SIG-M5 treated with dmso at 0.1 percent for 504 hours (cell line): ENCODE measurements around the gene TBXAS1.

Experiments used
- DNase-seq: peaks from one replicate; lab custom pipeline; 2025; ENCODE audit not compliant: unreplicated experiment; lab: John Stamatoyannopoulos, UW

The TBXAS1 gene

DNA sequence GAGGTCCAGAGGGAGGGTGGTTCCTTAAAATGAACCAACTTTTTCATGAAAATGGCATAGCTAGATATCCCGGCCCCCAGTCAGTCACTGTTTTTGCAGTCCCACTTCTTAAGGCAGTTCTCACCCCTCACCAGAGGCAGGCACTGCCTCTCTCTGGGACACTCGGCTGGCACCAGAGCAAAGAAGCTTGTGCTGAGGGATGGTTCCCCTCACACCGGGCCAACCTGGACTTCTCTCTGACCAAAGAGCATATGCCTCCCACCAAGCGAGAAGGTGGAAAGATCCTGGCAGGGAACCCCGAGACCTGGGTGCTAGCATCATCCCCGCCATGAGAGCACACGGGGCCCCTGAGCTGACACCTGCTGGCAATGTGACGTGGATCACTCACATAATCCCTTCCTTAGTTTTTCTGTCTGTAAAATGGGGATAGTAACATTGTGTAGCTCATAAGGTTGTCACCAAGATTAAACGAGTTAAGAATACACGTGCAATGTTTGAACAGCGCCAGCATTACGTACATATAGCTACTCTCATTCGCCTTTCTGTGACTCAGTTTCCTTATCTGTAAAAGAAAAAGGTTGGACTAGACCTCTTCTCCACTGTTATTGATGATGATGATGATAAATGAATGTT lies 145.2 kb downstream of the TBXAS1 start:
- no peak for DNase-seq

DNA sequence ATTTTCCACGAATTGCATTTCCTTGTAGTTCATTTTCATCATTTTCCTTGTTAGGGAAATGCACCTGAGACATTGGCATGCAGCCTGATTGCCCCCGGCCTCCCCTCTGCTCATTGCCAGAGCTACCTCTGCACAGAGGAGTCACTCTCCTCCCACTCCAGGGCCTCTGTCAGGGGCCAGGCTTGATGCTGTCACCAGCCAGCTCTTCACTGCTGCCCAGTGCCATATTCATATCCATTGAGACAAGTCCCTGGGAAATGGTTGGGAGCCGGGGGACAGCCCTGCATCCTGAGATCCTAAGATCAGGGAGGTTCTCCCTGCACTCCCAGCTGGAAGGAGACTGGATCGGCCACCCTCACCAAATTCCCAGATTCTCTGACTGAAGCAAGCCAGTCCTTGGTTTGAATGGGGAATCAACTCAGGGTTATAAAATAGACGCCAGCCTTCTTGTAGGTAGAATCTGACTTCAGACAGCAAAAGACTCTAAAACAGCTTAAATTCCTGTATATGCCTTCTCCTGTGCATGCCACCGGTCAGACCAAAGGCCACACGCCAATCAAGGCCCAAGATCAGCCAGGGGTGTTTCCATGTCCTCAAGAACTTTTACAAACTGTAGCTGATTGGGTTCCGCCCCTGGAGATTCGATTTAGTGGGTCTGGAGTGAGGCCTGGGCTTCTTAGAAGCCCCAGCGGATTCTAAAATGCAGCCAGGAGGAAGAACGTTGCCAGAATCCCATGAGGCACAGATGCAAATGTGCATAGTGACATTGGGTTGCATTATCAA lies 147.2 kb downstream of the TBXAS1 start:
- DNase-seq: no peak

GRCh38 chr7:139976838-139977656 lies 148.0 kb downstream of the TBXAS1 start:
- no peak for DNase-seq

DNA sequence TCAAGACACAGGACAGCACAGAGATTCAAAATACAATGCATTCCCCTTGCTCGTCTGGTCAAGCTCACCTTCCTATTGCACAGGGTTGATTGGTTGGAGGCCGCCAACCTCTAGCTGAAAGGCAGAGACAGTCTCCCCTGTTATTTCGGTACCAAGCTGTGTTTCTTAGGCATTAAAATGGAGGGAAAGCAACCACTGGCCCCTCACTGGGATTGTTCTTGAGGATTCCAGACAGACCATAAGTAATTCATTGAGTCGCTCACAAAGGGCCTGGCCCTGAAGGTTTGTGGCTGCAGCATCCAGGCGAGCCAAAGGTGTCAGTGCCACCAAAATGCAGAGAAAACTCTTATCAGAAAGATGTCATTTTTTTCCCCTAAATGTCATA lies 152.4 kb downstream of the TBXAS1 start:
- no peak for DNase-seq

DNA sequence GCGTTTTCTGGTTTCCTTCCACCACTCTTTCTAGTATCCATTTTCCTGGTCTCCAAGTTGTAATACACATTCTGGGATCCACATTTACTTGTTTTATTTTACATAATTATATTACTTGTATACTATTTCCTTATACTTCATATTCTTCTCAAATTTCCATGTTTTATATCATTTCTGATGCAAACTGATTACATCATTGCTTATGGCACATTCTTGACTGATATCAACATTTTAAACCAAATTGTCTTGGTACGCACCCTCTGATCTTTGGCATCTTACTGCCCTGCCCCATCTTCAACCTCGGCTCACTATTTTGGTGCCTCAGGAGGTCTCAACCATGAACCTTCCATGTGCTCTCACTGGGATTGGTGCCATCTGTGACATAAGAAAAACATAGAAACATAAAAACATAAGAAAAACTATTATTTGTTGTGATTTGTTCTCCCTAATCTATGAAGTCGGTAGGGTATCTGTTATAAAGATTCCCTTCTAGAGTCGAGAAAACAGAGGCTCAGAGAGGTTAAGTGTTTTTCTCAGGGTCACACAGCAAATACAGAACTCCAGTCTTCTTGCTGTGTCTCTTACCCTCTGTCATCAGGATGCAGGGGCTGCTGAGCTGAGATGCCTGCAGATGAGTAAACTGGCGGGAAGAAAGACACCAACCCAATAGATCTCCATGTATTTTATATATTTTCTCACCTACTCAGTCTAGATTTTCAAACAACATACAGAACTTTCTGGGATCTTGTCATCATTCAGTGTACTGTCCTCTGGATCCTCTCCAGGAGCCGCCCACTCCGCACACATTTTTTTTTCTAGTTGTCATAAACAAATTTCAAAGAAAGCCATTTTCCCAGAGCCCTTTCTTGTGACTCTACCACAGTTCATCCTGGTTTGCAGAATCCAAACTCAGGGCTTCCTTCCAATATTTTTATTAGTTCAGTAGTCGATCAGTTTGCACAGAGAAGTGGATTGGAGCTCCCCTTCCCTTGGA lies 154.2 kb downstream of the TBXAS1 start:
- no peak for DNase-seq

DNA sequence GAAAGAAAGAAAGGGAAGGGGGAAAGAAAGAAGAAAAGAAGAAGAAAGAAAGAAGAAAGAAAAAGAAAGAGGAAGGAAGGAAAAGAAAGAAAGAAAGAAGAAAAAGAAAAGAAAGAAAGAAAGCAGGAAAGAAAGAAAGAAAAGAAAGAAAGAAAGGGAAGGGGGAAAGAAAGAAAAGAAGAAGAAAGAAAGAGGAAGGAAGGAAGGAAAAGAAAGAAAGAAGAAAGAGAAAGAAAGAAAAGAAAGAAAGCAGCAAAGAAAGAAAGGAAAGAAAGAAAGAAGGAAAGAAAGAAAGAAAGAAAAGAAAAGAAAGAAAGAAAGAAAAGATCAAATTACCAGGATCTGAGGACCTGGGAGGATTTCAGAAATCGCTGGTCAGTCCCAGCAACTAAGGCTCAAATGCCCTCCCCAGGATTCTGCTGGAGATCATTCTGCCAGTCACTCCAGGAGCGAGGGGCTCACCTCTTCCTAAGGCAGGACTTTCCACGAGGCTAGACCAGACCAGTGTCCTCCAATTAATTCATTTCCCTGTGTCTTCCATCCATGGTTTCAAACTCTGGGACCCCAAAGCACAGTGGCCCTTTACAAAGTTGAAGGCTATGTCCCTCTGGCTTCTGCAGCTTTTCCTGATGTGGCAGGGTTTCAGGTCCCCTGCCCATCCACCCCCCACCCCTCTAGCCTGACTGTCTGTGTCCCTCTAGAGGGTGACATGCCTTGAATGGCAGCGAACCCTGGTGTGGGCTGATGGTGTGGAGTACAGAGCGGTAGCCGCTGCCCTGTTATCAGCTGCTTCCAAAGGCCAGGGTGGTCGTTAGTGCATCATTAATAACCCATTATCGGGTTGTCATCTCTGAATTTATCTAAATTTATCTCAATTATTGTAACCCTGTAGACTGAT lies 155.8 kb downstream of the TBXAS1 start:
- DNase-seq: no peak

- no peak for DNase-seq
Measured at GRCh38 chr7:139985811-139986210, 156.7 kb downstream of the TBXAS1 start.

DNA sequence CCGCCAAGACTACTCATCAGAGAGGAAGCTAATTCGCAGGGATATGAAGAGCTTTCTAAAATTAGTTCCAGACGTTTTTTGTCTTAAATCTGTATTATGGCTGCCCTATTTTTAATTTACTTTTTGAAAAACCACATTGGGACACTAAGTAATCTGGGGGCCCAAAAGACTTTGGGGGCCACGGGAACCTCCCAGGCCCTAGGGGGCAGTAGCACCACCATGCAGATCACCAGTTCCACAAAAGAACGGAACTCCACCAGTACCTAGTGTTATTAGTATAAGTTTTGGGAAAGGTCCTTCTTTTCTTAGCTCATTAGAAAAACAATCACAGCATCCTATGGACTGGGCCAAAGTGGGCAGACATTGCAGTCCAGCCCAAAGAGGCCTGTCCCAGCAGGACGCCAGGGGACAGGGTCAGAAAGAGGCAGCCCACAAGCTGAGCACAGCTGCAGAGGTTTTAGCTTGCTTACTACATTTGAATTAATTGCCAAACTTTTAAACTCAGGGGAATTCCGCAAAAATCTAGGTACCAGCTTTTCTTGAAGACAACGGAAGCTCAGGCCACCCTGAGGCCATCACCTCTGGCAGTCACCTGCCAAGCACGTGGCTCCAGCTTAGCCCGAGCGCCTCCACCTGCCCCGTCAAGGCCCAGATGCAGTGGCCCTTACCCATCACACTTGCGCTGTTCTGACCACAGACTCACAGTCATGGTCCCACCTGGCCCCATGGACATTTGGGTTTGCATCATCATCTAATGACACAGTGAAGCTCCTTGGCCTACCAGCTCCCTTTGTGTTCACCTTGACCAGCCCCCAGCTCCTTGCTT lies 158.8 kb downstream of the TBXAS1 start:
- no peak for DNase-seq

- no peak for DNase-seq
Measured at GRCh38 chr7:139989366-139990141, 160.5 kb downstream of the TBXAS1 start.

GRCh38 chr7:139990142-139990535 lies 161.1 kb downstream of the TBXAS1 start:
- DNase-seq: no peak

- no peak for DNase-seq
Measured at GRCh38 chr7:139990571-139991268, 161.7 kb downstream of the TBXAS1 start.

DNA sequence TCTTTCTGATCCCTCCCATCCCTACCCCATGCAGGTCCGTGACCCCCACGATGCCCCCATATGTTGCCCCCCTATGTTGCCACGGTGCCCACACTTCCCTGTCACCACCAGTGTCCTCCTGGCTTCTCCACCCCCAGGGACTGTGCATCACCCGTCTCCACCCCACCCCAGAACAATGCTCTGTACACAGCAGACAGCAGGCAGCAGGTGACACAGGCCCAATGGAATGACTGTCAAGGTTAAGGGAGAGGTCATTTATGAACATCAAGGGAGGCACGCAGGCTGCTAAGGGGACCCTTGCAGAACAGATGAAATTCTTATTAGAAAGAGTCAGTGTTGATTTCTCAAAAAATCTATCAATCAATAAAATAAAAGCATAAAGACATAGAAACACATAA lies 162.2 kb downstream of the TBXAS1 start:
- no peak for DNase-seq

DNA sequence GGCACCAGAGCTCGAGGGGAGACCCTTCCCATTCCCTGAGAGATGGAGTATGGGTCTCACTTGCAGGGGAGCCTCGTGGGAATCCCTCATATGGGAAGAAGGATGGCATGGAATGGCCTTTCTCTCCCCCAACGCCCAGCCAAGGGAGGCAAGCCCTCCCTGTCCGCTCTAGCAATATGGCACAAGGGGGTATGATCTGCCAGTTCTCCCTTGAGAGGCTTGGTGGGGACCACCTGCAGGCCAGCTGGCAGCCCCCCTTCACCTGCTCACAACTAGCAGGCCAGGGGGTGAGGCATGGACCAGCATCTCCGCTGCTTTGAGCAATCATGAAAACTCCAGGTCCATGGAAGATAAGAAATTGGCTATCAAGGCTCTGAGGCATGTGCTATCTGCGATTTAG lies 162.8 kb downstream of the TBXAS1 start:
- DNase-seq: no peak

DNA sequence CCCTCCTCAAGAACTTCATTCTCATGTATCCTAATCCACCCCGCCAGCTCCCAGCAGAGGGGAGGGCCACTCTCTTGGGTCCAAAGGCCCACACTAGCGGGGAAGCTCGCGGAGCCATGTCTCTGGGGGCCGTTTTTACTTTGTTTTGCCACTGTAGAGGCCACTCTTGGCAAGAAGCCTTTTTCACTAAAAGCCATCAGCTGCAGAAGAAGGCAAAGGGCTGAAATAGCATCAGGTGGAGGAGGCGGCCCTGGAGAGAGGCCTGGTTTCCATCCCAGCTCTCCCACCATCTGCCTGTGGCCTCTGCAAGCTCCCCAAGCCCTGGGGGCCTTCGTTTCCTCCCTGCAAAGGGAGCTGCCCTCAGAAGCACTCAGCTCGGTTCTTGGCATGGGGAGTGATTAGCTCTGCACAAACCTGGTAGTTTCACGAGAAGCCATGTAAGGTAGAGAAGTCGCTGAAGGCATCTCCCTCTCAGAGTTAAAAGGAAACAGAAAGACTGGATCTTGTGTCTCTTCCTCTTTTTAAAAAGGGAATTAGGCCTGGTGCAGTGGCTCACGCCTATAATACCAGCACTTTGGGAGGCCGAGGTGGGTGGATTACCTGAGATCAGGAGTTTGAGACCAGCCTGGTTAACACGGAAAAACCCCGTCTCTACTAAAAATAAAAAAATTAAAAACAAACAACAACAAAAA lies 163.4 kb downstream of the TBXAS1 start:
- DNase-seq: no peak

DNA sequence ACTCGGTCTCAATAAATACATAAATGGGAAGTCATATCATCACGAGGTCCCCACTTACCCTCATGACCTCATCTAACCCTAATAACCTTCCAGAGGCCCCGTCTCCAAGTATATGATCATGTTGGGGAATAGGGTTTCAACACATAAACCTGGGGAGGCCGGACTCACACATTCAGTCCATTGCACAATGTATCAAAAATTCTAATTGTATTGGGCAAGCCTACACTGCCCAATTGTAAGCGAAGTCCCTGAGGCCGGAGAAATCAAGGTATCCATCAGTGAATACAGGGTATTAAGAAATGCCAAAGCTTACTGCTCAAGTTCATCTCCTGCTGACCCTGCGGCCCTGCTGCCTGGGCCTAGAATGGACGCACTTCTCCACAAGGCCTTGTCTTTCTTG lies 164.1 kb downstream of the TBXAS1 start:
- DNase-seq: no peak

GRCh38 chr7:139993592-139993991 lies 164.5 kb downstream of the TBXAS1 start:
- no peak for DNase-seq

GRCh38 chr7:139994356-139994755 lies 165.3 kb downstream of the TBXAS1 start:
- no peak for DNase-seq
